GM12891 (cell line): Measurements from ENCODE around the gene B3GAT2.

ENCODE experiments used
- POLR2A ChIP-seq: IDR thresholded peaks from 2 replicates; pipeline ENCODE4 v1.6.1; 2011; ENCODE audit warnings: low read depth, low read length, control low read depth
- POLR2AphosphoS5 ChIP-seq: IDR thresholded peaks from 2 replicates; pipeline ENCODE4 v1.6.1; 2011; ENCODE audit warnings: low read depth, low read length, control low read depth

GRCh38 chr6:70820778-70821177, 136.1 kb downstream of the B3GAT2 start:
- TF ChIP-seq POLR2AphosphoS5 (no peak), POLR2A (no peak)
